T-cell (primary cell): Measurements from ENCODE around the gene MED19. TPM values are rescaled to one million over a fixed set of nuclear protein-coding genes. Genes with fewer than 3 reads are reported as not detected.

Experiments
- ATAC-seq, 4 experiments: fragments of 200-7000 bp in 3 of 4; fragments of 150-1000 bp in 1 of 4; cut with Tn5 transposase; replicated peaks in 1 of 4; 1 replicate in 3 of 4; 2 replicates in 1 of 4; pipeline ENCODE4 v1.10.0; 2021; ENCODE audit warnings: moderate library complexity in 3 of 4, mild to moderate bottlenecking in 2 of 4, moderate number of reproducible peaks in 1 of 4
- CTCF ChIA-PET, 2 donors: fragments of 300-600 bp; sonication (Branson Sonifier 250); formaldehyde crosslinking; loops; one replicate each; lab custom pipeline; 2022; ENCODE audit warnings: antibody characterized with exemption in 2 of 2; lab: Charles Lee
- POLR2A ChIA-PET, 2 donors: fragments of 300-600 bp; sonication (Branson Sonifier 250); formaldehyde crosslinking; loops; one replicate each; lab custom pipeline; 2022; ENCODE audit warnings: antibody characterized with exemption in 2 of 2; lab: Charles Lee
- DNase-seq, 35 experiments: peaks; one replicate each; pipeline versions ENCODE4 v3.0.0 to v3.0.0-alpha.2; 2013 to 2023
- H3K27ac ChIP-seq: one replicate; pipeline ENCODE4 v1.5.1; 2013; ENCODE audit warnings: low read length
- H3K27me3 ChIP-seq, 2 experiments: replicated peaks in 1 of 2; 1 replicate in 1 of 2; 2 replicates in 1 of 2; pipeline versions ENCODE4 v1.6.1 to v1.7.0; 2013; ENCODE audit warnings: low read length in 1 of 2, mixed read lengths in 1 of 2; ENCODE audit not compliant: control insufficient read depth in 2 of 2, insufficient read depth in 2 of 2; ENCODE audit errors: extremely low read depth in 1 of 2
- H3K36me3 ChIP-seq, 2 donors: 1 replicate in 1 of 2; 2 replicates in 1 of 2; pipeline versions ENCODE4 v1.6.1 to v1.7.0; 2013; ENCODE audit warnings: low read length in 1 of 2; ENCODE audit not compliant: control insufficient read depth in 2 of 2, insufficient read depth in 1 of 2; ENCODE audit errors: extremely low read depth in 1 of 2
- H3K4me1 ChIP-seq, 2 experiments: 1 replicate in 1 of 2; 2 replicates in 1 of 2; pipeline versions ENCODE4 v1.6.1 to v1.7.0; 2013; ENCODE audit warnings: low read length in 2 of 2, mixed read lengths in 1 of 2; ENCODE audit not compliant: insufficient read depth in 2 of 2, control insufficient read depth in 1 of 2; ENCODE audit errors: extremely low read depth in 1 of 2
- H3K4me3 ChIP-seq, 2 donors: 1 replicate in 1 of 2; 2 replicates in 1 of 2; pipeline versions ENCODE4 v1.5.1 to v1.7.0; 2013; ENCODE audit warnings: mild to moderate bottlenecking in 2 of 2, low read length in 1 of 2, moderate library complexity in 1 of 2; ENCODE audit not compliant: control insufficient read depth in 1 of 2; ENCODE audit errors: extremely low read depth in 1 of 2
- H3K9me3 ChIP-seq: 2 replicates; pipeline ENCODE4 v1.7.0; 2013
- H3K27ac Mint-ChIP-seq, 2 donors: one replicate each; pipeline ENCODE4 v1.8.0; 2020 to 2021; ENCODE audit warnings: mild to moderate bottlenecking in 2 of 2, mixed read lengths in 2 of 2
- H3K27me3 Mint-ChIP-seq, 2 donors: one replicate each; pipeline ENCODE4 v1.8.0; 2021 to 2022; ENCODE audit warnings: mixed read lengths in 2 of 2
- H3K36me3 Mint-ChIP-seq: one replicate; pipeline ENCODE4 v1.8.0; 2021; ENCODE audit warnings: mixed read lengths
- H3K4me1 Mint-ChIP-seq, 3 donors: one replicate each; pipeline ENCODE4 v1.8.0; 2020 to 2022; ENCODE audit warnings: mixed read lengths in 3 of 3, mild to moderate bottlenecking in 1 of 3
- H3K4me3 Mint-ChIP-seq, 3 donors: one replicate each; pipeline ENCODE4 v1.8.0; 2020 to 2022; ENCODE audit warnings: mild to moderate bottlenecking in 3 of 3, mixed read lengths in 3 of 3, moderate library complexity in 3 of 3
- H3K9me3 Mint-ChIP-seq, 3 donors: one replicate each; pipeline ENCODE4 v1.8.0; 2020 to 2022; ENCODE audit warnings: mixed read lengths in 3 of 3
- WGBS: methylation state at CpG from one replicate; pipeline ENCODE4 v1.1.5; 2013; ENCODE audit warnings: missing lambda C conversion rate; ENCODE audit not compliant: insufficient coverage; 5-methylcytosine and 5-hydroxymethylcytosine counted together
- total RNA-seq, 35 experiments: library from RNA in 6 of 35; stranded (reverse) in 6 of 35; fragments of 120-200 nt in 1 of 35; gene quantifications; one replicate each; pipeline versions ENCODE4 v1.2.1 to v1.2.4 and lab custom pipeline; 2013 to 2026

Gene MED19, protein sequence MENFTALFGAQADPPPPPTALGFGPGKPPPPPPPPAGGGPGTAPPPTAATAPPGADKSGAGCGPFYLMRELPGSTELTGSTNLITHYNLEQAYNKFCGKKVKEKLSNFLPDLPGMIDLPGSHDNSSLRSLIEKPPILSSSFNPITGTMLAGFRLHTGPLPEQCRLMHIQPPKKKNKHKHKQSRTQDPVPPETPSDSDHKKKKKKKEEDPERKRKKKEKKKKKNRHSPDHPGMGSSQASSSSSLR
- total RNA-seq: 10 to 100 TPM; 11.4 to 14.8 (median 12.7) TPM
- 11.5 TPM for total RNA-seq (2013)
- total RNA-seq (lab: John Stamatoyannopoulos, UW): 10.0 to 26.4 (median 19.4) reads per million in 29 experiments

DNA sequence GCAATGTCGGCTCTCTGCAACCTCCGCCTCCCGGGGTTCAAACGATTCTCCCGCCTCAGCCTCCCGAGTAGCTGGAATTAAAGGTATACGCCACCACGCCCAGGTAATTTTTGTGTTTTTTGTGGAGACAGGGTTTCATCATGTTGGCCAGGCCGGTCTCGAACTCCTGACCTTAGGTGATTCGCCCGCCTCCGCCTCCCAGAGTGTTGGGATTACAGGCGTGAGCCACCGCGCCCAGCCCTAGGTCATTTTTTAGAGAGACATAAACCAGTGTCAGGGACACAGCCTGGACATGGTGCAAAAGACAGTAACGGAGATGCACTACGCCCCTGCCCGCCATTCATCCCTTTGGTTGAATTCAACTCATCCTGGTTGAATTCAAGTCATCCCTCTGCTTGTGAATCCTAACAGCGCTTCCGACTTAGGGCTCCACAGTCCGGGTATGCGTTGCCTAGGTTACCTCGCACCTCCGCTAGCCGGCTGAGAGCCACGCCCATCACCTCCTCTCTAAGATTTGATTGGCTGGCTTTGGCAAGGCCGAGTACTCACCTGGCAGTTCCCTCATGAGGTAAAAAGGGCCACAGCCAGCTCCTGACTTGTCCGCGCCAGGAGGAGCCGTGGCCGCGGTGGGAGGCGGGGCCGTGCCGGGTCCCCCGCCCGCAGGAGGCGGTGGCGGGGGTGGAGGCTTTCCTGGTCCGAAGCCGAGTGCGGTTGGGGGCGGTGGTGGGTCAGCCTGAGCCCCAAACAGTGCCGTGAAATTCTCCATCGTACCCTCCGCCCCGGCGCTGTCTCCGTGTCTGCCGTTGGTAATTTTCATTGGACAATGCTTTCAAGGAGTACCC is at the start of gene MED19:
MED19 (minus strand) TSS at position 802 of the 842 bp plus-strand sequence; CDS start at position 766, 36 bp downstream.
- Histone ChIP-seq H3K4me1 (peaks cover 19 to 32% of the 10 kb centered on the region in 2 experiments), H3K36me3 (no peaks in the 10 kb centered on the region), H3K27me3 (no peaks in the 10 kb centered on the region), H3K27ac (peak within 1 kb of the TSS; percentile 77), H3K4me3 (peak within 1 kb of the TSS; percentile 90 to 94), H3K9me3 (no peaks in the 10 kb centered on the region)
- WGBS: 12% methylated on average over 44 of the region's 51 CpGs
- Mint-ChIP-seq H3K4me3 (peak within 1 kb of the TSS; percentile 89 to 97 (median 95)), H3K9me3 (no peaks in the 10 kb centered on the region), H3K27me3 (no peaks in the 10 kb centered on the region), H3K36me3 (peaks cover 11% of the 10 kb centered on the region), H3K4me1 (peaks cover 47 to 50% (median 49%) of the 10 kb centered on the region in 3 donors), H3K27ac (peak within 1 kb of the TSS; percentile 89 to 90)
- CTCF ChIA-PET: interaction anchor here in 1 of 2 donors (0.6 to 2.9 kb wide), 10 partner anchors 33 to 1920 kb away, joined by 4 to 29 read pairs (median 4); partner anchors contain the start of gene OSBP
- DNase-seq: peak; percentile 54 to 86 (median 65)
- ATAC-seq: peak; percentile 39 to 52 (median 42)
- POLR2A ChIA-PET: interaction anchor here (0.6 to 1.0 kb wide), 9 partner anchors 12 to 808 kb away, joined by 3 to 9 read pairs (median 4); partner anchors contain the start of gene SELENOH (in 2 of the 2)

DNA sequence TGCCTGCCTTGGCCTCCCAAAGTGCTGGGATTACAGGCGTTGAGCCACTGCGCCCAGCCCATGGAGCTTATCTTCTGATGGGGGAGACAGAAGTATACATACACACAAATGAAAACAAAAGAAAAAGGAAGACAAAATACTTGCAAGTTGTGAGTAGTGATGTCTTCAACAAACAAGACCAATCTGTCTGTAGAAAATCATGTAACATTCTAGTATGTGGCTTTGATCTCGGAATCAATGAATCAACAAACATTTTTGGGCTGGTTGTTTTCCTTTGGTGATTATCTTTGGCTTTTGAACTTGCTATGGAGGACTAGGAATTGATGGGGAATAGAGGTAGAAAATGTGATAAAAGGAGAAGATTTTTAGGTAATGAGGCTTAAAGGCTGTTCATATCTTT is 46.2 kb upstream of the MED19 start:
- DNase-seq: no peak
- H3K9me3 Mint-ChIP-seq: no peaks in the 10 kb centered on the region
- ATAC-seq: no peak
- H3K27ac Mint-ChIP-seq: no peak overlapping the region
- Histone ChIP-seq H3K9me3 (no peaks in the 10 kb centered on the region), H3K4me3 (no peak overlapping the region), H3K4me1 (peaks cover 3 to 7% of the 10 kb centered on the region in 2 experiments), H3K27ac (no peak overlapping the region), H3K36me3 (no peaks in the 10 kb centered on the region), H3K27me3 (no peaks in the 10 kb centered on the region)
- H3K4me1 Mint-ChIP-seq: peaks cover 8 to 26% (median 8%) of the 10 kb centered on the region in 3 donors
- H3K4me3 Mint-ChIP-seq: no peak overlapping the region
- ChIA-PET CTCF (interaction anchor here in 1 of 2 donors (0.9 to 4.5 kb wide), 2 partner anchors 17 to 42 kb away, joined by 4 to 24 read pairs; no protein-coding TSS in a partner anchor), POLR2A (no interaction called here)
- no peaks in the 10 kb centered on the region for H3K27me3 Mint-ChIP-seq
- no CpG with 5 or more reads among the region's 3 CpGs for whole genome bisulfite sequencing
- H3K36me3 Mint-ChIP-seq: no peaks in the 10 kb centered on the region

DNA sequence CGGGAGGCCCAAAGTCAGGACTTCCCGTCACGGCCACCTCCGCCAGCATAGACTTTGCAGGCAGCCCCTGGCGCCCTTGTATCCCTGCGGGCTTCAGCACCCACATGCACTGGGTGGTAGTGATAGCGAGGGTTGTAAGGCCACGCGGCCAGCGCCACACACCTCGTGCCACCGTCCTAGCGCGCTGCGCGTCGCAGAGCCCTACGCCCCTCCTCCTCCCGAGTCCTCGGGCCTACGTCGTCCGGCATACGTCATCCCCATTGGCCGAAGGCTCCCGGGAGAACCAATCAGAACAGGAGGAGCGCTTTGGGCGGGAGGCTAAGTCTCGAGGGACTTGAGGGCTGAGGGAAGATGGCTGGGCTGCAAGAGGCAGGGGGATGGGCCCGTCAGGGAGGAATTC is 40.9 kb upstream of the MED19 start:
- CTCF ChIA-PET: interaction anchor here in 1 of 2 donors (2.2 kb wide), 1 partner anchor 48 kb away, joined by 26 read pairs; no protein-coding TSS in a partner anchor
- no peak for DNase-seq
- Histone ChIP-seq H3K27ac (no peak overlapping the region), H3K9me3 (no peaks in the 10 kb centered on the region), H3K27me3 (no peaks in the 10 kb centered on the region), H3K4me1 (no peaks in the 10 kb centered on the region), H3K4me3 (no peak overlapping the region), H3K36me3 (no peaks in the 10 kb centered on the region)
- no peak for ATAC-seq
- H3K4me1 Mint-ChIP-seq: peaks cover 4 to 8% (median 7%) of the 10 kb centered on the region in 3 donors
- H3K27ac Mint-ChIP-seq: no peak overlapping the region
- no peaks in the 10 kb centered on the region for H3K27me3 Mint-ChIP-seq
- H3K36me3 Mint-ChIP-seq: no peaks in the 10 kb centered on the region
- 96% methylated on average over 28 of the region's 30 CpGs for WGBS
- no peak overlapping the region for H3K4me3 Mint-ChIP-seq
- no peaks in the 10 kb centered on the region for H3K9me3 Mint-ChIP-seq
- POLR2A ChIA-PET: no interaction called here

DNA sequence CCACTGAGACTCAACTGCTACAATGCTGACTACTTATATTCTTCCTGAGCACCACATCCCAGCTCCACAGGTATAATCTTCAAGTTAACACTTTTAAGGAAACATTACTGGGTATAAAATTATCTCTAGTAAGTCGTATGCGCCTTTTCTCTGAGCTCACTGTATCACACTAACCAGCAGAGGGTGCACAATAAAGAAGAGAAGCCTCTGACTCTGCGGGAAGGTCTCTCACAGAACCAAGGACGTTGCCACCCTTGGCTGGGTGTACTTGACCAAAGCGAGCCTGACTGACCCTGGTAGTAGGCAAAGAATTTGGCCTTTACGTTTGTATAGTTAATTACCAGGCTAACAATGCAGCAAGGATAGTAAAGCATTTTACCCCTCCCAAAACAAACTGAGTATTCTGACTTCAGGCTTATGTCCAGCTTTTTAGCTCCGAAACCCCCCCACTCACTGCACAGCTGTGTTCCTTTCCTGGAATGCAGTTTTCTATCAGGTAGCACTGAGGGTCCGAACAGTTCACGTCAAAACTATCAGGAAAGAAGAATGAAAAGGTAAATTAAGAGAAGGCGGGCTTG is 39.8 kb upstream of the MED19 start, which contains the start of gene BTBD18:
BTBD18 (minus strand) TSS at position 144 of the 578 bp plus-strand sequence. CDS start 631 bp downstream, outside the sequence.
- ChIA-PET POLR2A (interaction anchor here in 1 of 2 donors (0.6 kb wide), 1 partner anchor 49 kb away, joined by 3 read pairs; no protein-coding TSS in a partner anchor), CTCF (interaction anchor here (0.6 to 2.2 kb wide), 6 partner anchors 17 to 406 kb away, joined by 3 to 26 read pairs (median 3); no protein-coding TSS in a partner anchor)
- no peak within 1 kb of the TSS for H3K4me3 Mint-ChIP-seq
- H3K27ac ChIP-seq: no peak within 1 kb of the TSS
- H3K27me3 Mint-ChIP-seq: no peaks in the 10 kb centered on the region
- 86% methylated on average over 4 of the region's 10 CpGs for WGBS
- no peaks in the 10 kb centered on the region for H3K36me3 ChIP-seq
- no peak within 1 kb of the TSS for H3K4me3 ChIP-seq
- no peaks in the 10 kb centered on the region for H3K27me3 ChIP-seq
- no peaks in the 10 kb centered on the region for H3K4me1 ChIP-seq
- no peaks in the 10 kb centered on the region for H3K9me3 Mint-ChIP-seq
- peak within 1 kb of the TSS; percentile 24 to 68 for H3K27ac Mint-ChIP-seq
- ATAC-seq (no peak), DNase-seq (peak in 1 of 35 experiments; percentile 30)
- peaks cover 9 to 15% (median 13%) of the 10 kb centered on the region in 3 donors for H3K4me1 Mint-ChIP-seq
- no peaks in the 10 kb centered on the region for H3K9me3 ChIP-seq
- H3K36me3 Mint-ChIP-seq: no peaks in the 10 kb centered on the region

DNA sequence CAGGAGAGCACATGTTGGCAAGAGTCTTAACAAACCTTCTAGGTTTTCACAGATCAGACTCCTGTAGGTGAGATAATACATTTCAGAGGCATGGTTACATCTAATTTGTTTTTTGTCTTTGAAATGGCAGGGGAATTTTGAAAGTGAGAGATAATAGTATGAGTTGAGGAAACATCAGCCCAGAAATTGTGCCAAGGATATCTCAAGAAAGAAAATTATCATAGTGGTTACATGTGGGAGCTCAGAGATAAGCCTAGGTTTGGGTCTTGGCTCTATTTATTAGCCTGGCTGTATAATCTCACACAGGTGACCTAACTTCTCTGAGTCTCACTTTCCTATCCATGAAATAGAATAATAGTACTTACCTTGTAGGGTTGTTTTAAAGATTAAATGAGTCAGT is 39.2 kb upstream of the MED19 start:
- Mint-ChIP-seq H3K36me3 (no peaks in the 10 kb centered on the region), H3K27me3 (no peaks in the 10 kb centered on the region), H3K4me3 (no peak overlapping the region), H3K4me1 (peaks cover 12 to 17% (median 14%) of the 10 kb centered on the region in 3 donors), H3K9me3 (no peaks in the 10 kb centered on the region), H3K27ac (peak overlapping the region; percentile 24 to 57)
- ATAC-seq (no peak), DNase-seq (no peak)
- Histone ChIP-seq H3K9me3 (no peaks in the 10 kb centered on the region), H3K27ac (no peak overlapping the region), H3K36me3 (no peaks in the 10 kb centered on the region), H3K4me1 (no peaks in the 10 kb centered on the region), H3K4me3 (no peak overlapping the region), H3K27me3 (no peaks in the 10 kb centered on the region)
- CTCF ChIA-PET: interaction anchor here (0.6 to 2.2 kb wide), 5 partner anchors 48 to 406 kb away, joined by 3 to 26 read pairs (median 3); no protein-coding TSS in a partner anchor
- POLR2A ChIA-PET: no interaction called here
